ENCODE measurements around the gene CNTNAP2.

CNTNAP2 gene

DNA sequence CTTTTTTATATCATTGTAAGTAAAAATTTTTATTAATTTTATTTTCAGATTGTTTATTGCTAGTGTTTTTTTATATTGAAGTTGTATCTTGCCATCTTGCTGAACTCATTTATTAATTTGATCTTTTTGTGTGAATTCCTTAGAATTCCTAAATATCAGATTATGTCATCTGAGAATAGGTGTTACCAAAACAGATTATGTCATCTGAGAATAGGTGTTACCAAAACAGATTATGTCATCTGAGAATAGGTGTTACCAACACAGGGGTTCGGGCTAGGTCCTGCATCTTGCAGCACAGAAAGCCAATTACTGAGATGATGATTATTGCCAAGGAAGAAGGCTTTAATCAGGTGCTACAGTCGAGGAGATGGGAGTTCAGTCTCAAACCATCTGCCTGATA lies 383.4 kb downstream of the CNTNAP2 start:
- Histone ChIP-seq H3K23ac (ENCODE audit: low read length) (no peak overlapping the region), H3K27ac (ENCODE audit: low read depth, low read length) (no peak overlapping the region), H2BK120ac (ENCODE audit: insufficient read depth, low read length, poor library complexity) (no peak overlapping the region), H3K27me3 (ENCODE audit: insufficient read depth, low read length) (no peaks in the 10 kb centered on the region), H2BK5ac (ENCODE audit: low read depth, low read length, poor library complexity) (no peak overlapping the region), H4K12ac (ENCODE audit: low read depth, low read length) (no peak overlapping the region), H2AFZ (ENCODE audit: insufficient read depth, low read length, poor library complexity) (no peak overlapping the region), H3K79me2 (ENCODE audit: control insufficient read depth, insufficient read depth, low read length, poor library complexity) (no peaks in the 10 kb centered on the region), H2AK5ac (ENCODE audit: low read length) (no peak overlapping the region), H3K18ac (ENCODE audit: low read length) (no peak overlapping the region), H3K9ac (ENCODE audit: low read length) (no peak overlapping the region), H3K36me3 (ENCODE audit: control insufficient read depth in 1 of 2, insufficient read depth in 2 of 2, low read length in 2 of 2) (no peaks in the 10 kb centered on the region), H3K4me2 (ENCODE audit: low read length) (no peak overlapping the region), H3K4ac (ENCODE audit: low read depth, low read length) (no peak overlapping the region), H3K4me1 (ENCODE audit: control insufficient read depth in 1 of 2, insufficient read depth in 2 of 2, low read length in 2 of 2) (no peaks in the 10 kb centered on the region), H2BK12ac (ENCODE audit: low read length) (no peak overlapping the region), H4K91ac (ENCODE audit: low read depth, low read length) (no peak overlapping the region), H3K79me1 (ENCODE audit: low read length) (no peaks in the 10 kb centered on the region), H4K8ac (ENCODE audit: low read depth, low read length) (no peak overlapping the region), H3K4me3 (ENCODE audit: low read depth, low read length) (no peak overlapping the region), H3K14ac (ENCODE audit: low read length) (no peak overlapping the region), H3K9me3 (ENCODE audit: insufficient read depth, low read depth, low read length) (peaks cover 5% of the 10 kb centered on the region)
- WGBS (ENCODE audit: extremely low coverage, insufficient coverage, insufficient read length) = no CpG with 5 or more reads among the region's 2 CpGs
- DNase-seq = no peak

DNA sequence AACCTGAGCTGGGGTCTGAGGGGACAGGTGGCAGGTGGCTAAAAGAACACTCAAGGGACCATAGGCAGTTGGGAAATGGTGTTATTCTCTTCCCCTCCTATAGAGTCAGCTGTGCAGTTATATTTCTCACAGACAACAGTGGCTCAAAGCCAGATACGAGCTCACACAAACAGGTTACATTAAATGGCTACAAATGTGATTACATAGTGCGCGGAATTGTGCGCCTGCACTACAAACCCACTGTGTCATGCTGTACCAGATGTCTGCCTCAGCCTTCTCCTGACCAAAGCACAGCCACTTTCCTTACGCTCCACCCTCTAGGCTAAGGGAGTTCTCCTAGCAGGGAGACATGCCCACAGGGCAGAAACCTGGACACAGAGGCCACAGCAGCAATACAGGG lies 387.2 kb downstream of the CNTNAP2 start:
- H3K79me1 ChIP-seq (ENCODE audit: low read length) = no peaks in the 10 kb centered on the region
- DNase-seq = no peak
- H2BK120ac ChIP-seq (ENCODE audit: insufficient read depth, low read length, poor library complexity) = no peak overlapping the region
- no peak overlapping the region for H2BK5ac ChIP-seq (ENCODE audit: low read depth, low read length, poor library complexity)
- no peak overlapping the region for H4K12ac ChIP-seq (ENCODE audit: low read depth, low read length)
- no peak overlapping the region for H4K91ac ChIP-seq (ENCODE audit: low read depth, low read length)
- no peaks in the 10 kb centered on the region for H3K36me3 ChIP-seq (ENCODE audit: control insufficient read depth in 1 of 2, insufficient read depth in 2 of 2, low read length in 2 of 2)
- H3K9ac ChIP-seq (ENCODE audit: low read length) = no peak overlapping the region
- no CpG with 5 or more reads among the region's 5 CpGs for WGBS (ENCODE audit: extremely low coverage, insufficient coverage, insufficient read length)
- no peak overlapping the region for H3K27ac ChIP-seq (ENCODE audit: low read depth, low read length)
- no peak overlapping the region for H2BK12ac ChIP-seq (ENCODE audit: low read length)
- H3K4me1 ChIP-seq (ENCODE audit: control insufficient read depth in 1 of 2, insufficient read depth in 2 of 2, low read length in 2 of 2) = no peaks in the 10 kb centered on the region
- H3K23ac ChIP-seq (ENCODE audit: low read length) = no peak overlapping the region
- H2AK5ac ChIP-seq (ENCODE audit: low read length) = no peak overlapping the region
- no peaks in the 10 kb centered on the region for H3K27me3 ChIP-seq (ENCODE audit: insufficient read depth, low read length)
- no peak overlapping the region for H3K4ac ChIP-seq (ENCODE audit: low read depth, low read length)
- H2AFZ ChIP-seq (ENCODE audit: insufficient read depth, low read length, poor library complexity) = no peak overlapping the region
- no peak overlapping the region for H4K8ac ChIP-seq (ENCODE audit: low read depth, low read length)
- H3K4me2 ChIP-seq (ENCODE audit: low read length) = no peak overlapping the region
- H3K9me3 ChIP-seq (ENCODE audit: insufficient read depth, low read depth, low read length) = peaks cover 25% of the 10 kb centered on the region
- H3K4me3 ChIP-seq (ENCODE audit: low read depth, low read length) = no peak overlapping the region
- no peaks in the 10 kb centered on the region for H3K79me2 ChIP-seq (ENCODE audit: control insufficient read depth, insufficient read depth, low read length, poor library complexity)
- no peak overlapping the region for H3K14ac ChIP-seq (ENCODE audit: low read length)
- no peak overlapping the region for H3K18ac ChIP-seq (ENCODE audit: low read length)

DNA sequence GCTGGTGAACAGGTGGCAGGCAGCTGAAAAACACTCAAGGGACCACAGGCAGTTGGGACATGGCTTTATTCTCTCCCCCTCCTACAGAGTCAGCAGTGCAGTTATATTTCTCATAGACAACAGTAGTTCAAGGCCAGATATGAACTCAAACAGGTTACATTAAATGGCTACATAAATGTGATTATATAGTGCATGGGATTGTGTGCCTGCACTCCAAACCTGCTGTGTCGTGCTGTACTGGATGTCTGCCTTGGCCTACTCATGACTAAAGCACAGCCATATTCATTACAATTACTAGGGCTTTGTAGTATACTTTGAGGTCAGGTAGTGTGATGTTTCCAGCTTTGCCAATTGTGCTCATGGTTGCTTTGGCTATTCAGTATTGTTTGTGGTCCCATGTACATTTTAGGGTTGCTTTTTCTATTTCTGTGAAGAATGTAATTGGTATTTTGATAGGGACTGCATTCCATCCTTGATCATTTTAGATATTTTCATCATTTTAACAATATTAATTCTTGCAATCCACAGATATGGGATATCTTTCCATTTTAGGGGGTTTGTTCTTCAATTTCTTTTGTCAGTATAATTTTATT lies 393.6 kb downstream of the CNTNAP2 start:
- H3K4ac ChIP-seq (ENCODE audit: low read depth, low read length) = no peak overlapping the region
- H3K4me3 ChIP-seq (ENCODE audit: low read depth, low read length) = no peak overlapping the region
- H3K27me3 ChIP-seq (ENCODE audit: insufficient read depth, low read length) = no peaks in the 10 kb centered on the region
- H3K79me1 ChIP-seq (ENCODE audit: low read length) = no peaks in the 10 kb centered on the region
- H4K91ac ChIP-seq (ENCODE audit: low read depth, low read length) = no peak overlapping the region
- no peaks in the 10 kb centered on the region for H3K36me3 ChIP-seq (ENCODE audit: control insufficient read depth in 1 of 2, insufficient read depth in 2 of 2, low read length in 2 of 2)
- no peak overlapping the region for H4K8ac ChIP-seq (ENCODE audit: low read depth, low read length)
- H4K12ac ChIP-seq (ENCODE audit: low read depth, low read length) = no peak overlapping the region
- peaks cover 25% of the 10 kb centered on the region for H3K9me3 ChIP-seq (ENCODE audit: insufficient read depth, low read depth, low read length)
- H3K4me1 ChIP-seq (ENCODE audit: control insufficient read depth in 1 of 2, insufficient read depth in 2 of 2, low read length in 2 of 2) = no peaks in the 10 kb centered on the region
- no peak for DNase-seq
- no peaks in the 10 kb centered on the region for H3K79me2 ChIP-seq (ENCODE audit: control insufficient read depth, insufficient read depth, low read length, poor library complexity)
- no peak overlapping the region for H3K4me2 ChIP-seq (ENCODE audit: low read length)
- H2BK12ac ChIP-seq (ENCODE audit: low read length) = no peak overlapping the region
- H3K27ac ChIP-seq (ENCODE audit: low read depth, low read length) = no peak overlapping the region
- no peak overlapping the region for H2BK120ac ChIP-seq (ENCODE audit: insufficient read depth, low read length, poor library complexity)
- H2AK5ac ChIP-seq (ENCODE audit: low read length) = no peak overlapping the region
- H3K18ac ChIP-seq (ENCODE audit: low read length) = no peak overlapping the region
- no peak overlapping the region for H3K9ac ChIP-seq (ENCODE audit: low read length)
- H2BK5ac ChIP-seq (ENCODE audit: low read depth, low read length, poor library complexity) = no peak overlapping the region
- no peak overlapping the region for H3K23ac ChIP-seq (ENCODE audit: low read length)
- no peak overlapping the region for H3K14ac ChIP-seq (ENCODE audit: low read length)
- H2AFZ ChIP-seq (ENCODE audit: insufficient read depth, low read length, poor library complexity) = no peak overlapping the region
- WGBS (ENCODE audit: extremely low coverage, insufficient coverage, insufficient read length) = no CpG with 5 or more reads among the region's 1 CpG

DNA sequence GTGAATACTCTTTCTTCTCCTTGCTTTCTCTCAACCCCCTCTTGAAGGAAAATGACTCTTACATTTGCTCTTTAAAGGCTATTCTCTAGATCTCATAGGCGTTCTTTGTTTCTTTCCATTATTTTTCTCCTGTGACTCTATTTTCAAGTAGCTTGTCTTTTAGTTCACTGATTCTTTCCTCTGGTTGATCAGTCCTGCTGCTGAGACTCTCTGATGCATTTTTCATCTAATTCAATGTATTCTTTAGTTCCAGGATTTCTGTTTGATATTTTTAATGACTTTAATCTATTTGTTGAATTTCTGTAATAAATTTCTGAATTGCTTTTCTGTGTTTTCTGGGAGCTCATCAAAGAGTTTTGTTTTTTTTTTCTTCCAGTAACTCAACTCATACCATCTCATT lies 397.7 kb downstream of the CNTNAP2 start:
- no peak for DNase-seq
- H3K9me3 ChIP-seq (ENCODE audit: insufficient read depth, low read depth, low read length) = peaks cover 7% of the 10 kb centered on the region
- H3K14ac ChIP-seq (ENCODE audit: low read length) = no peak overlapping the region
- no peaks in the 10 kb centered on the region for H3K27me3 ChIP-seq (ENCODE audit: insufficient read depth, low read length)
- H4K12ac ChIP-seq (ENCODE audit: low read depth, low read length) = no peak overlapping the region
- no CpG with 5 or more reads among the region's 1 CpG for WGBS (ENCODE audit: extremely low coverage, insufficient coverage, insufficient read length)
- H3K9ac ChIP-seq (ENCODE audit: low read length) = no peak overlapping the region
- H3K4me1 ChIP-seq (ENCODE audit: control insufficient read depth in 1 of 2, insufficient read depth in 2 of 2, low read length in 2 of 2) = no peaks in the 10 kb centered on the region
- no peaks in the 10 kb centered on the region for H3K36me3 ChIP-seq (ENCODE audit: control insufficient read depth in 1 of 2, insufficient read depth in 2 of 2, low read length in 2 of 2)
- no peaks in the 10 kb centered on the region for H3K79me2 ChIP-seq (ENCODE audit: control insufficient read depth, insufficient read depth, low read length, poor library complexity)
- H2AFZ ChIP-seq (ENCODE audit: insufficient read depth, low read length, poor library complexity) = no peak overlapping the region
- no peak overlapping the region for H2BK12ac ChIP-seq (ENCODE audit: low read length)
- H3K4me2 ChIP-seq (ENCODE audit: low read length) = no peak overlapping the region
- H4K8ac ChIP-seq (ENCODE audit: low read depth, low read length) = no peak overlapping the region
- no peak overlapping the region for H4K91ac ChIP-seq (ENCODE audit: low read depth, low read length)
- H3K79me1 ChIP-seq (ENCODE audit: low read length) = no peaks in the 10 kb centered on the region
- no peak overlapping the region for H2BK5ac ChIP-seq (ENCODE audit: low read depth, low read length, poor library complexity)
- no peak overlapping the region for H3K4ac ChIP-seq (ENCODE audit: low read depth, low read length)
- H3K23ac ChIP-seq (ENCODE audit: low read length) = no peak overlapping the region
- H3K18ac ChIP-seq (ENCODE audit: low read length) = no peak overlapping the region
- no peak overlapping the region for H2AK5ac ChIP-seq (ENCODE audit: low read length)
- no peak overlapping the region for H3K27ac ChIP-seq (ENCODE audit: low read depth, low read length)
- no peak overlapping the region for H3K4me3 ChIP-seq (ENCODE audit: low read depth, low read length)
- H2BK120ac ChIP-seq (ENCODE audit: insufficient read depth, low read length, poor library complexity) = no peak overlapping the region
